ENCODE results near the gene PELI3. TPM values are rescaled to one million over a fixed set of nuclear protein-coding genes. Genes with fewer than 3 reads are reported as not detected.

The PELI3 gene
- total RNA-seq, 1 experiment from 2014 or later: 21.1 TPM

DNA sequence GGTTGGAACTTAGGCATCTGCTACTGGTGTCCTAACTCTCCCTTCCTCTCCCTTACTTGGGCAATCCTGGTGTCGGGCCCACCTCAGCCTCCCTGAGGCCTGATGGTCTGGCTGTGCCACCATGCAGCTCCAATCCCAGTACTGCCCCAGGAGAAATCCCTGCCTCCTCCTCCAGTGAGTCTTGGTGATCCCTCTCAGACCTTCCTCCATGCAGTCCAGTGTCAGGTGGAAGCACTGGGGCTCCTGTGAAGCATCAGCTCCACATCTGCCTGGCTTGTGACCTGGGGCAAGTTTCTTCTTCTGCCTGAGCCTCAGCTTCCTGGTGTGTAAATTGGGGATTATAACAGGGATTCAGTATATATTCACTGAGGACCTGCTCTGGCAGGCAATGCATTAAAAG is 1.8 kb upstream of the PELI3 start:
- no peak overlapping the region for H3K27ac Mint-ChIP-seq (ENCODE audit: unreplicated experiment)
- peak in 1 of 2 experiments; percentile 47 for DNase-seq
- Histone ChIP-seq H3K4me1 (peaks cover 19% of the 10 kb centered on the region), H3K36me3 (ENCODE audit: control insufficient read depth, insufficient read depth, low read length) (no peaks in the 10 kb centered on the region), H3K4me3 (ENCODE audit: low read depth, low read length) (no peak overlapping the region), H3K27me3 (replicated peaks; ENCODE audit: control insufficient read depth, insufficient read depth, low read length) (no peaks in the 10 kb centered on the region; the same call in 1 of the 2 replicates), H3K9me3 (peaks cover 4% of the 10 kb centered on the region; the same call in 1 of the 2 replicates)
- no peak overlapping the region for H3K4me3 Mint-ChIP-seq (ENCODE audit: unreplicated experiment)
- no peak for TF ChIP-seq CTCF (IDR thresholded peaks at IDR 0.05; ENCODE audit: insufficient read depth in 1 of 2, low read depth in 1 of 2, low read length in 1 of 2, severe bottlenecking in 1 of 2, unreplicated experiment in 1 of 2)
- POLR2A ChIA-PET: interaction anchor here (3.1 kb wide), 1 partner anchor 15 kb away, joined by 98 read pairs; the partner anchor contains the start of gene DPP3
- BruUV-seq (replicated peaks): no TSS peak
- no peaks in the 10 kb centered on the region for H3K27me3 Mint-ChIP-seq (ENCODE audit: insufficient read depth, unreplicated experiment)
- peaks cover 17% of the 10 kb centered on the region for H3K9me3 Mint-ChIP-seq (ENCODE audit: unreplicated experiment)
- peaks cover 17% of the 10 kb centered on the region for H3K4me1 Mint-ChIP-seq (ENCODE audit: low read depth, unreplicated experiment)
- peaks cover 6% of the 10 kb centered on the region for H3K36me3 Mint-ChIP-seq (ENCODE audit: insufficient read depth, unreplicated experiment)
- intact Hi-C loops (cut with micrococcal nuclease; ENCODE audit: unreplicated experiment): no loop called here
- CTCF ChIA-PET: interaction anchor here (0.9 to 3.4 kb wide), 3 partner anchors 26 to 49 kb away, joined by 4 to 65 read pairs (median 7); partner anchors contain the start of gene MRPL11

- no TSS peak for BruUV-seq (replicated peaks)
- CTCF ChIA-PET: interaction anchor here (0.9 to 3.4 kb wide), 7 partner anchors 26 to 213 kb away, joined by 4 to 65 read pairs (median 10); partner anchors contain the start of genes CCDC87, MRPL11 and RBM4B
- Mint-ChIP-seq H3K4me3 (ENCODE audit: unreplicated experiment) (peak overlapping the region; percentile 90), H3K9me3 (ENCODE audit: unreplicated experiment) (peaks cover 17% of the 10 kb centered on the region), H3K27ac (ENCODE audit: unreplicated experiment) (peak overlapping the region; percentile 62), H3K36me3 (ENCODE audit: insufficient read depth, unreplicated experiment) (peaks cover 11% of the 10 kb centered on the region), H3K27me3 (ENCODE audit: insufficient read depth, unreplicated experiment) (no peaks in the 10 kb centered on the region), H3K4me1 (ENCODE audit: low read depth, unreplicated experiment) (peaks cover 17% of the 10 kb centered on the region)
- POLR2A ChIA-PET: interaction anchor here (1.1 to 3.1 kb wide), 2 partner anchors 14 to 150 kb away, joined by 16 to 98 read pairs; partner anchors contain the start of gene DPP3
- intact Hi-C loops (cut with micrococcal nuclease; ENCODE audit: unreplicated experiment): loop anchor here (1.0 kb wide), 3 partner anchors 15 to 47 kb away; partner anchors contain the start of gene DPP3
- no peaks in the 10 kb centered on the region for H3K36me3 ChIP-seq (ENCODE audit: control insufficient read depth, insufficient read depth, low read length)
- H3K4me3 ChIP-seq (ENCODE audit: low read depth, low read length): no peak overlapping the region
- no peaks in the 10 kb centered on the region; the same call in 1 of the 2 replicates for H3K27me3 ChIP-seq (replicated peaks; ENCODE audit: control insufficient read depth, insufficient read depth, low read length)
- no peak for TF ChIP-seq CTCF (IDR thresholded peaks at IDR 0.05; ENCODE audit: insufficient read depth in 1 of 2, low read depth in 1 of 2, low read length in 1 of 2, severe bottlenecking in 1 of 2, unreplicated experiment in 1 of 2)
- no peak for DNase-seq
- H3K4me1 ChIP-seq: peaks cover 19% of the 10 kb centered on the region
- peaks cover 4% of the 10 kb centered on the region; the same call in 1 of the 2 replicates for H3K9me3 ChIP-seq
Measured at GRCh38 chr11:66465373-66466224, 1.1 kb upstream of the PELI3 start.

- BruUV-seq (replicated peaks): no TSS peak
- Mint-ChIP-seq H3K9me3 (ENCODE audit: unreplicated experiment) (peaks cover 13% of the 10 kb centered on the region), H3K4me3 (ENCODE audit: unreplicated experiment) (peak overlapping the region; percentile 90), H3K36me3 (ENCODE audit: insufficient read depth, unreplicated experiment) (peaks cover 11% of the 10 kb centered on the region), H3K27me3 (ENCODE audit: insufficient read depth, unreplicated experiment) (no peaks in the 10 kb centered on the region), H3K4me1 (ENCODE audit: low read depth, unreplicated experiment) (peaks cover 17% of the 10 kb centered on the region), H3K27ac (ENCODE audit: unreplicated experiment) (peak overlapping the region; percentile 12)
- H3K4me1 ChIP-seq: peaks cover 19% of the 10 kb centered on the region
- intact Hi-C loops (cut with micrococcal nuclease; ENCODE audit: unreplicated experiment): no loop called here
- H3K27me3 ChIP-seq (replicated peaks; ENCODE audit: control insufficient read depth, insufficient read depth, low read length): no peaks in the 10 kb centered on the region; the same call in 1 of the 2 replicates
- no peaks in the 10 kb centered on the region for H3K36me3 ChIP-seq (ENCODE audit: control insufficient read depth, insufficient read depth, low read length)
- H3K9me3 ChIP-seq: peaks cover 4% of the 10 kb centered on the region; the same call in 1 of the 2 replicates
- CTCF ChIA-PET: interaction anchor here (0.7 to 3.9 kb wide), 14 partner anchors 12 to 323 kb away, joined by 3 to 65 read pairs (median 9); partner anchors contain the start of genes CCDC87, DPP3, MRPL11 and NPAS4
- TF ChIP-seq CTCF (IDR thresholded peaks at IDR 0.05; ENCODE audit: insufficient read depth in 1 of 2, low read depth in 1 of 2, low read length in 1 of 2, severe bottlenecking in 1 of 2, unreplicated experiment in 1 of 2): peak; percentile 48 to 85
- peak overlapping the region; percentile 66 for H3K4me3 ChIP-seq (ENCODE audit: low read depth, low read length)
- POLR2A ChIA-PET: interaction anchor here (0.9 to 3.1 kb wide), 10 partner anchors 12 to 211 kb away, joined by 3 to 98 read pairs (median 5); partner anchors contain the start of genes BBS1, DPP3, MRPL11 and RBM4
- DNase-seq: peak; percentile 79 to 89
Measured at GRCh38 chr11:66467034-66467659, 442 bp downstream of the PELI3 start.

Data from Caco-2 (cell line).